ENCODE measurements around the gene CAMKMT.
A peak's percentile ranks its signal among the peaks of the same experiment; 100 is the strongest.

Gene CAMKMT

DNA sequence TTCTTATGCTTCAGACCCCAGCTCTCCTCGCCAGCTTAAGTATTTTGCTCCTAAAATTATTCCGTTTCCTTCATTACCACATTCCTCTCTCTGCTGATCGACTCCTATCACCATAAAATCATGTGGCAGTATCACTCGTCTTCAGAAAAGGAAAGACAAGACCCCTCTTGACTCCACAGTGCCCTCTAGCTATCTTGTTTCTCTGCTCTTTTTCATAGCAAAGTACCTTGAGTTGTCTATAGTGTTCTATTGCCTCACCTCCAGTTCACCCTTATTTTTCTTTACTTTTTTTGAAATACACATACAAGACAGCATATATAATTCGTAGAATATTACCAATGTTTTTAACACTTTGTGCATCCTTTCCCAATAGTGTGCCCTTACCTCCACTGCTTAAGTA is 306.6 kb downstream of the CAMKMT start:
- peak; percentile 13 for DNase-seq

DNA sequence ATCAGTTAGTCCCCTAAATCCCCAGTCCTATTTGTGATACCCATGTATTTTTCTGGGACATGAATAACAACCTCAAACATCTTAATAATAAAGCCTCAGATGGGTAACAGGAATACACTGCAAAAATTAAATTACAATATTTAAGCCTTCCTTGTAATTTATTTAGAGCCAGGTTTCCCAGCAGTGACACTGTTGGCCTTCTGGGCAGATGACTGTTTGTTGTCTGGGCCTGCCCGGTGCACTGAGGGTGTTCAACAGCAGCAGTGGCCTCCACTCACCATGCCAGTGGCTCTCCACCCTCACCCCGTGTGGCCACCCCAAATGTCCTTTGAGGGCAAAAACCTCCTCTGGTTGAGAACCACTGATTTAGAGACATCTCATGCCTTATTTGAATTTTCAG is 309.5 kb downstream of the CAMKMT start:
- DNase-seq = no peak

DNA sequence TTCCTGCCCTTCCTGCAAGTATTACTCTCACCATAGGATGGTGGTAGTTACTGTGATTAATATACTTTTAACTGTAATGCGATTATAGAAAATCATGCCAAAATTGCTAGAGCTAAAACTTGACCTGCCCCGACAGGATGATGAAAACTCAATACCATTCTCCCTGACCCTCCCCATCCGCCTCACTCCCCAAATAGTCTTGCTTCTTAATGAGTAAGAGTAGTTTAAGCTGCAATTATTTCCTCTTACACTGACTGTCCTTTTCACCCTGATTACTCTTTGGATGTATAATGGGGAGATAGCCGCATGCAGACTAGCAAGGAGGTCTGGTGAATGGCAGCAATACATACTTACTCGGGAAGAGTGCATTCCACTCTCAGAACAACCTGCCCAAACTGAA is 310.2 kb downstream of the CAMKMT start:
- DNase-seq = no peak

DNA sequence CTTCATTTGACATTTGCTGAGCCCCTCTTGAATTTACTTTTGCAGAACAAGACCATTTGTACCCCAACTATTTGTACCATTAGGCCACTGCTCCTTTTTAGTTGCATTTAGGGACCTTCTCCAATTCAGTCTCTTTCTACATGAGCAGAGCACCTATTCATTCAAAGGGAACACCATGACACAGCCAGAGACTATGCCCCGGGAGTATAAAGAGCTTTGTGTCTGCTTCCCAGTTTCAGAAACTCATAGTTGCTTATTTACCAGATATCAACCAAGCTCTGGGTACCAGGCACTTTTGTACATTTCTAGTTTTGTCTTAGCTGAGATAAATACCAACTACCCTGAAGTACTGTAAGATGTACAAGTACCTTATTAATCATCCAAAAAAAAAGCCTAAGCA is 310.7 kb downstream of the CAMKMT start:
- no peak for DNase-seq

GRCh38 chr2:44674473-44675284 is 312.9 kb downstream of the CAMKMT start:
- no peak for DNase-seq

- DNase-seq = no peak
Observed at GRCh38 chr2:44676379-44676778, 314.6 kb downstream of the CAMKMT start.

DNA sequence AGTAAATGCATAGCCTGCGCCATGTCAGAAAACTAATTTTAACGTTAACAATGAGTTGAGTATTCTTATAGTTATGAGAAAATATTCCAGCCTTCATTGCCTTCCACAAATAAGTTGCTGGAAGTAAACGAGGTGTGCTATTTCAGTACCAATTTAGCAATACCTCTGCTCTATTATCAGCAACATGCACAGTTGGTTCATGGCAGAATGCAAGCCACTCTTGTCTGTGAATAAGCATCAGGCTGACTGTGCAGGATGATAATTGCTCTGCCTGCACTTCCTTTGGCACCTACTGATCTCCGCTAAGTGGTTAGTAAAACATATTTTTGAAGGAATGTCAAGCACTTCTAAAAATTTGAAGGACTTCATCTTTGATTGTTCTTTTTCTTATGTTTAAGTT is 317.8 kb downstream of the CAMKMT start:
- DNase-seq = no peak

- DNase-seq = no peak
Observed at GRCh38 chr2:44679990-44680389, 318.2 kb downstream of the CAMKMT start.

- DNase-seq = no peak
Observed at GRCh38 chr2:44680424-44680971, 318.8 kb downstream of the CAMKMT start.

GRCh38 chr2:44680983-44681531 is 319.3 kb downstream of the CAMKMT start:
- DNase-seq = no peak

DNA sequence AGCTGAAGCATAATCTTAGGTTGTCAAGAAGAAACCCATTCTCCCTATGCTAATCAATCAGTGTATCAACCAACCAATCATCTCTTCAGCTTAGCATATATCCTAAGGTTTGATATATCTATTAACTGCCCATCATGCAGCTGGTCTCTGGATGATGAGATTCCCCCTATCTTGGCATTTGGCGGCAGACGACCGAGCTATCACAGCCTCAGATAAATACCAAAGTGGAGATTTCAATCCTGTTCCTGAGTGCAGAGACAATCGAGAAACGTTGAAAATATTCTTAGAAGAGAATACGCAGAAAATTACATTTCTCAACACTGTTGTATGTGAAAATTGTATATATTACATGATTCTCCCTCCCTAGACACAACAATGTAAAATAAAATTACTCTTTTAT is 320.7 kb downstream of the CAMKMT start:
- DNase-seq = no peak

GRCh38 chr2:44684559-44684958 is 322.8 kb downstream of the CAMKMT start:
- DNase-seq = no peak

DNA sequence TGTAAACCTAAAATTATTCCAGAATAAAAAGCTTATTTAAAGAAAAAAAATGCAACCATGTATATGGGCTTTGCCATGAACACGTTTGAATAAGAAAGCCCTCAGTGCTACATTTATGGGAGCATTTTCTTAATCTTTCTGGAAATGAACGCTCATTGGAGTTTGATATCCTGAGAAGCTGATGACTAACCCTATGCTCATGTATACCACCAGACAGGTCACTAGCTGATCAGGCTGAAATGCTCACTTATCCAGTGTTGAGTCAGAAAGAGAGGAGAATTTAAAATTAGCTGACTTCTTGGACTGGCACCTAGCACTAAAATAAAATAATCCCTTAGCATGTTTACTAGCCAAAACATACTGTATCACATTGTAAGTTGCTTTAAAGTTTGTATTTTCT is 324.8 kb downstream of the CAMKMT start:
- DNase-seq = no peak

GRCh38 chr2:44687686-44688455 is 326.1 kb downstream of the CAMKMT start:
- no peak for DNase-seq

DNA sequence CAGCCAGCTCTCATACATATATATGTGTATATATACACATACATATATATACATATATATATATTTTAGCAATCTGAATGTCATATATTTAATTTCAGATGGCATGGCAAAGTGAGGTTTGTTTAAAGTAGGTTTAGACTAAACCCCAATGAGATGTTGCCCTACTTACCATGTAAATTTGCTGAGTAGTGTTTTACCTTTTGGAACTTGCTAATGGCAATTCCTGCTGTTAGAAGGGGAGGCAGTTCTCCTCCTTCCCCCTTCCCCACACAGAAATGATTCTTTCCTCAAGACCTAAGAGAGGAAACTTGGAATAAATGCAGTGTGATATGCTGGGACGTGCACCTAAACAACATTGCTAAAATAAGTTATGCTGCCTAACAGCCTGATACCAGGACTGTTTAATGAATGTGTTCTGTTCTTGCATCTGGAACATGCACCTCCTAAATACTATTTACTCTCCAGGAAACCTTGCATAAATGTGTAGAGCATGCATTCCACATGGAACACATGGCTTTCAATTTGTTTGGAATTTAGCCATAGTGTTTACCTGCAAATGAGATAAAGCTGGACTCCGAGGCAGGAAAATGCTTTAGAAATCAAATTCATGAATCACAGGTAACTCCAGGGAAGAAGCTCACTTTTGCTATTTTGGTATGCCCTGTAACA is 326.8 kb downstream of the CAMKMT start:
- no peak for DNase-seq

DNA sequence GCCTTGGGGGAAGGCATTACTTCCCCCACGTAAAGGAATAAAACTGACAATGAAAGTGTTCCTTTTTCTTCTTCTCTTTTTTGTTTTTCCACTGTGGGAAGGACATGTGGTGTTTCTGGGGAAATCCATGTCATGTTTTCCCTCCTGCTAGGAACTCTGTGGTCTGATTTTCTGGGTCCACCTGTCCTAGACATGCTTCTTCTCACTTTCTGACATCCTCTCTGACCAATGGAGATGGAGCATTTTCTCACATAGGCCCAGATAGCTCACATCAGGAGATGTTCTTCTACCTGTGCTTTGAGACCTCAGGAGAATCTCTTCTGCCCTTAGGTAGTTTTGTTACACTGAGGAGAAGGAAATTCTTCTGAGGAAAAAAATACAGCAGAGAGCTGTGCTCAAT is 327.8 kb downstream of the CAMKMT start:
- DNase-seq = no peak

DNA sequence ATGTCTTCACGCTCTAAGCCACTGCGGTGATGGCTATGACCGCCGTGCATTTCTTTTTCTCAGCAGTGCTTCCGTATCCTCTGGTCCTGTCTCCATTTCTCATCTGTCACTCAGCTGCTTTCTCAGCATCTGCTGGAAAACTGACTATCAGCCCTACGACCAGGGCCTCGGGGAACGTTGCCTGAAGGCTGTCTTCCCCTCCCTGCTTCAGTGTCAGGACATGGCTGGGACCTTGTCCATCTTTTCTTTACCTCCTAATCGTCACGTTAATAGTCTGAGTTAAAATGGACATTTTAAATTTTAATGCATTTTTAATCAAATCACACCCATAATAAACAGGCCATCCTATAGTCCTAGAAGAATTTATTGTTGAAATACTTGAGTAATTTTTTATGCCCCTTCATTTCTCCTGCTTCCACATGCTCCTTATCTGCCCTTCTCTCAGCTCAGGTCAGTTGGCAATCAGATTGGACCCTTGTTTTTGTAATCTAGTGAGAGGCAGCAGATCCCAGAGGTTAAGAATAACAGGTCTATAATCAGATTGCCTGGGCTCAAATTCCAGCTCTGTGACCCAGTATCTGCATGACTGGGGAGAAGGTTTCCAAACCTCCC is 329.5 kb downstream of the CAMKMT start:
- no peak for DNase-seq

- no peak for DNase-seq
Observed at GRCh38 chr2:44692821-44693220, 331.1 kb downstream of the CAMKMT start.

DNA sequence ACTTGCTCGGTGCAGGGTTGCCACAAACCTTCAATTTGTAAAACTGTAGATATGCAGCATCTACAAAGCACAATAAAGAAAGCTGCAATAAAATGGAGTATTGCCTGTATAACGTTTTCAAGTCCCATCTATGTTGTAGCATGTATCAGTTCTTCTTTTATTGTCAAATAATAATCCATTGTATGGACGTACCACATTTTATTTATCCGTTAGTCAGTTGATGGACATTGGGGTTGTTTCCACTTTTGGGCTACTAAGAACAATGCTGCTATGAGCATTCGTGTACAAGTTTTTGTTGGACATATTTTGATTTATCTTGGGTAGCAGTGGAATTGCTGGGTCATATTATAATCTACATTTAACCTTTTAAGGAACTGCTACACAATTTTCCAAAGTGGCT is 339.1 kb downstream of the CAMKMT start:
- DNase-seq = no peak

DNA sequence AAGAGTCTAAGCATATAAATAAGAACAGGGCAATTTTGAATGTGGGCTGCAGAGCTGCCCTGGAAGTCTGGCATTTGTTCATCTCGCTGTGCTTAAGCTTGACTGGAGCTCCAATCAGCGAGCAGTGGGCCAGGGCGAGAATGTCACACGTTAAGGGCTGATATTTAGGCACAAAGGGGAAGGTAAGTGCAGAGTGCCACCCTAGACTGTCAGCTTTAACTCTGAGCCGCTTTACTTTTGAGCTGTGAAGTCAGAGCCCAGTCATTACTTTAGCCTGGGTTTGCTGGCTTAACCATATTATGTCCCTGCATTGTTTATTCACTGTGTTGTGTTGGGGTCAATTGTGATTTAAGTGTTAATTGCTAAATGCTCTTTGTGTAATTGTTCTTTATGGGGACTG is 343.6 kb downstream of the CAMKMT start:
- DNase-seq = no peak

GRCh38 chr2:44705876-44706480 is 344.2 kb downstream of the CAMKMT start:
- no peak for DNase-seq

Data from DMS53 (cell line).